IPS-20b (cell line): Measurements from ENCODE around the gene EPHA3.

Experiments used
- H3K27ac ChIP-seq: one replicate; pipeline ENCODE4 v1.5.1; 2013; ENCODE audit warnings: low read length
- H3K27me3 ChIP-seq: 2 replicates; pipeline ENCODE4 v1.6.1; 2013; ENCODE audit warnings: mild to moderate bottlenecking, low read length, inconsistent platforms; ENCODE audit not compliant: insufficient read depth
- H3K36me3 ChIP-seq: 2 replicates; pipeline ENCODE4 v1.6.1; 2013; ENCODE audit warnings: low read depth, mild to moderate bottlenecking, inconsistent platforms, low read length, moderate library complexity; ENCODE audit not compliant: insufficient read depth
- H3K4me1 ChIP-seq: 2 replicates; pipeline ENCODE4 v1.6.1; 2013; ENCODE audit warnings: mild to moderate bottlenecking, control low read depth, inconsistent platforms, low read length, moderate library complexity; ENCODE audit not compliant: insufficient read depth
- H3K4me3 ChIP-seq: 2 replicates; pipeline ENCODE4 v1.5.1; 2013; ENCODE audit warnings: mild to moderate bottlenecking, low read length, inconsistent platforms
- H3K9ac ChIP-seq: 2 replicates; pipeline ENCODE4 v1.6.1; 2013; ENCODE audit warnings: low read depth, mild to moderate bottlenecking, inconsistent platforms, low read length, moderate library complexity
- H3K9me3 ChIP-seq: 2 replicates; pipeline ENCODE4 v1.6.1; 2013; ENCODE audit warnings: mild to moderate bottlenecking, low read depth, low read length, inconsistent platforms; ENCODE audit not compliant: insufficient read depth

Gene EPHA3

DNA sequence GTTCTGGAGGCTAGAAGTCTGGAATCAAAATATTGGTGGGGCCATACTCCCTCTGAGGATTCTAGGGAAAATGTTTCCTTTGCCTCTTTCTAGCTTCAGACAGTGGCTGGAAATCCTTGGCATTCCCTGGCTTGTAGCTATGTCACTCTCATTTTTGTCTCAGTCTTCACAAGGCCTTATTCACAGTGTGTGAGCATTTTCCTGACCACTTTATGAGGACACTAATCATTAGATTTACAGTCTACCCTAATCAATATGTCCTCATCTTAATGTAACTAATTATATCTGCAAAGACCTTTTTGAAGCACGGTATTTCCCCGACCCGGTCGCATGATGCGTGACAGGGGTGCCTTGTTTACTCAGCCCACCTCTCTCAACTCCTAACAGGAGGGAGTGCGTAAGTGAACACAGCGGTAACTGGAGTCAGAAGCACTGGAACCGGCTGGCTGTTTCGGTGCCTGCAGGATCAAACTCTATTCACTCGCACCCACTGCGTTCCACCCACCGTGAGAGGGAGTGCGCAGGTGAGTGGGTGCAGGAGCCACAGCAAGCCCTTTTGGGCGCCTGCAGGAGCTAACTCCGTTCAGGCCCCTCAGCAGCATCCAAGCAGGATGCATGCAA is 155.0 kb downstream of the EPHA3 start:
- H3K9me3 ChIP-seq: no peaks in the 10 kb centered on the region
- H3K9ac ChIP-seq: no peak overlapping the region
- no peak overlapping the region for H3K27ac ChIP-seq
- no peaks in the 10 kb centered on the region for H3K36me3 ChIP-seq
- peaks cover 33% of the 10 kb centered on the region; the same call in 1 of the 2 replicates for H3K4me1 ChIP-seq
- H3K27me3 ChIP-seq: no peaks in the 10 kb centered on the region
- H3K4me3 ChIP-seq: no peak overlapping the region

GRCh38 chr3:89264037-89264560 is 156.7 kb downstream of the EPHA3 start:
- Histone ChIP-seq H3K9me3 (no peaks in the 10 kb centered on the region), H3K4me3 (no peak overlapping the region), H3K4me1 (peaks cover 43% of the 10 kb centered on the region; the same call in 1 of the 2 replicates), H3K27ac (no peak overlapping the region), H3K9ac (no peak overlapping the region), H3K27me3 (no peaks in the 10 kb centered on the region), H3K36me3 (no peaks in the 10 kb centered on the region)

DNA sequence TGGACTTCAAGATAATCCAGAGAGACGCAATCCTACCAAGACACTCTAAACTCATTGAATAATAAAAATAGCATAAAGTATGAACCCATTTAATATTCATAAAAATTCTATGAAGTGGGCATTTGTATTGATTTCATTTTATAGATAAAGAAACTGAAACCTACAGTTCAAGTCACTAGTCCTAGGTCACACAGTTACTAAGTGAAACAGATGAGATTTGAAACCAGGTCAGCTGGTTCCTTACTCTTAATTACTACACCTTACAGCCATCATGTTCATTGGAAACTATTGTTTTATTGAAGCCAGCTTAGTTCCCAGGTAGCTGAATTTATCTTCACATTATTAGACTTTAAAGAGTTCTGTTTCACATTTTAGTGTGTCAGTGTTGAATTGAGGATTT is 158.7 kb downstream of the EPHA3 start:
- peaks cover 38% of the 10 kb centered on the region; the same call in 1 of the 2 replicates for H3K4me1 ChIP-seq
- H3K36me3 ChIP-seq: no peaks in the 10 kb centered on the region
- H3K27me3 ChIP-seq: no peaks in the 10 kb centered on the region
- H3K9me3 ChIP-seq: no peaks in the 10 kb centered on the region
- no peak overlapping the region for H3K27ac ChIP-seq
- H3K4me3 ChIP-seq: no peak overlapping the region
- H3K9ac ChIP-seq: no peak overlapping the region

GRCh38 chr3:89268059-89268458 is 160.6 kb downstream of the EPHA3 start:
- H3K36me3 ChIP-seq: no peaks in the 10 kb centered on the region

DNA sequence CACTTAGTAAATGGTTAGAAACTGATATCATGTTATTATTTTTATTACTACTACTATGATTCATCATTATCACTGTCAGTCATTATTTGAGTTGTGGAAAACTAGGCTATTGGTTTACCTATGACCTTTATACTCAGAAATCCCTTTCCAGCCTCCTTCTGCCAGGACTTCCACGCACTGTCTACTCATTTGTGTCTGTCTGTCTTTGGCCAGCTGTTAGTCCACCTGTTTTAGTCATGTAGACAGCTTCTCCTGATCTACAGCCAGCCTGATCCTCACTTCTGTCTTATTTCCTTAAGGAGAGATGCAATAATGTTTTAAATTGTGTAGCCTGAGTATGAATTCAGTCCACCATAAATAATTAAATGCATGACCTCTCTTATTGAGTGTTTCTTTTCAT is 162.8 kb downstream of the EPHA3 start:
- Histone ChIP-seq H3K4me3 (no peak overlapping the region), H3K9ac (no peak overlapping the region), H3K9me3 (no peaks in the 10 kb centered on the region), H3K36me3 (no peaks in the 10 kb centered on the region), H3K4me1 (peaks cover 22% of the 10 kb centered on the region; the same call in 1 of the 2 replicates), H3K27ac (no peak overlapping the region), H3K27me3 (no peaks in the 10 kb centered on the region)

More at GRCh38 chr3:89268059-89268458, 160.6 kb downstream of the EPHA3 start:
- Histone ChIP-seq H3K27ac (no peak overlapping the region), H3K9ac (no peak overlapping the region; the same call in 1 of the 2 replicates), H3K4me1 (peaks cover 36% of the 10 kb centered on the region; the same call in 1 of the 2 replicates), H3K4me3 (peak overlapping the region; percentile 26; the same call in 1 of the 2 replicates), H3K9me3 (no peaks in the 10 kb centered on the region), H3K27me3 (no peaks in the 10 kb centered on the region)

GRCh38 chr3:89275001-89275400 is 167.6 kb downstream of the EPHA3 start:
- no peak overlapping the region for H3K9ac ChIP-seq
- no peak overlapping the region for H3K4me3 ChIP-seq
- H3K27me3 ChIP-seq: no peaks in the 10 kb centered on the region
- H3K27ac ChIP-seq: no peak overlapping the region
- no peaks in the 10 kb centered on the region for H3K36me3 ChIP-seq
- peaks cover 32% of the 10 kb centered on the region for H3K4me1 ChIP-seq
- no peaks in the 10 kb centered on the region for H3K9me3 ChIP-seq

GRCh38 chr3:89276116-89276515 is 168.7 kb downstream of the EPHA3 start:
- H3K9me3 ChIP-seq: no peaks in the 10 kb centered on the region
- no peak overlapping the region for H3K9ac ChIP-seq
- no peaks in the 10 kb centered on the region for H3K36me3 ChIP-seq
- no peak overlapping the region for H3K4me3 ChIP-seq
- no peak overlapping the region for H3K27ac ChIP-seq
- H3K27me3 ChIP-seq: no peaks in the 10 kb centered on the region
- H3K4me1 ChIP-seq: peaks cover 32% of the 10 kb centered on the region

DNA sequence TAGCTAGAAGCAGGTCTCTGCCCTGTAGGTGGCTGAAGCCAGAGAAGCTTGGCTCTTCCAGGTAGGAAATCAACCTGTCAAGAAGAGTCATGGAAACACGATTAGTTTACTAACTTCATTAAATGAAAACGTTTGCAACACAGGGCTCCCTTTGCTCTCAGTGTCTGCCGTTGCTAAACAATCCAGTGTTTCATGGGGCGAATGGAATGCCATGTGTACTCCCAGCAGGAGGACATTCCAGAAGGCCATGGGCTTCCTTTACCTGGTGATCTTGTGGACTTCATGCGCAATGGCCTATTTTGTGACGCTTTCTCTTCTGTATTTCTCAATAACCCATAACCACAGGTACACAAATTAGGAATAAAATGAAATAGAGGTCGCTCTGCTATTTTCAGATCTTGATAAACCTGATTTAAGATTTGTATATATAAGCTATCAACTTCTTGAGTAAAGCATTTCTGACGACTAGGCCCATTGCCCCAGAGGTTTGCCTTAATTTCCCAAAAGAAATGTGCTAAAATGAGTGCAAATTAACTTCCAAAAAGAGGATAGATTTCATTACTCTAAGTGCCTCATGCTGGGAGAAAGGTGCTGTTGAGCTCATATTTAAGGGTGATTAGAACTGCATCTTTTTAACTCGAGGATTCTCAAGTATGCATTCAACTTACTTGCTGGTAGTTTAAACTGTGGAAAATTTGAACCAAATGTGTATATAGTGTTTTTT is 171.0 kb downstream of the EPHA3 start:
- no peaks in the 10 kb centered on the region for H3K27me3 ChIP-seq
- peak overlapping the region; percentile 4; the same call in 1 of the 2 replicates for H3K9ac ChIP-seq
- peaks cover 32% of the 10 kb centered on the region for H3K4me1 ChIP-seq
- H3K4me3 ChIP-seq: no peak overlapping the region
- H3K36me3 ChIP-seq: no peaks in the 10 kb centered on the region
- peak overlapping the region; percentile 31 for H3K27ac ChIP-seq
- H3K9me3 ChIP-seq: no peaks in the 10 kb centered on the region

DNA sequence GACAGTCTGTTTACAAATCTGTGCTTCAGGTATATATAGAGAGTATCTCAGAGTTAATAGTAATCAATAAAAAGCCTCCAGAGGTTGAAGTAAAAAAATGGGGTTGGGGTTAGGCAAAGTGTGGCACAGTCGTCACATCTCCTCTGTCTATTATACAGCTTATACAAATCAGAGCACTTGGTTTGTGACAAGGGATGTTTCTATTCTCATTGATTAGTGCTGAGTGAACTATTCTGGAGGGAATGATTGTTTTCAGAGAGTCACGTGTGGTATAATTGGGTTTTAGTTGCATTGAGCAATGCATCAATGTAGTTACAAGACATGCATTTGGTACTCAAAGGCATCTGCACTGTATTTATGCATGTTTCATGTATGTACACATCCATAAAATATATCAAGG is 172.9 kb downstream of the EPHA3 start:
- peaks cover 32% of the 10 kb centered on the region for H3K4me1 ChIP-seq
- no peaks in the 10 kb centered on the region for H3K9me3 ChIP-seq
- H3K27ac ChIP-seq: no peak overlapping the region
- no peak overlapping the region for H3K9ac ChIP-seq
- no peaks in the 10 kb centered on the region for H3K27me3 ChIP-seq
- no peak overlapping the region for H3K4me3 ChIP-seq
- no peaks in the 10 kb centered on the region for H3K36me3 ChIP-seq

GRCh38 chr3:89280822-89281365 is 173.5 kb downstream of the EPHA3 start:
- no peak overlapping the region for H3K9ac ChIP-seq
- no peak overlapping the region for H3K27ac ChIP-seq
- no peaks in the 10 kb centered on the region for H3K36me3 ChIP-seq
- no peak overlapping the region for H3K4me3 ChIP-seq
- no peaks in the 10 kb centered on the region for H3K27me3 ChIP-seq
- no peaks in the 10 kb centered on the region for H3K9me3 ChIP-seq
- H3K4me1 ChIP-seq: peaks cover 30% of the 10 kb centered on the region

DNA sequence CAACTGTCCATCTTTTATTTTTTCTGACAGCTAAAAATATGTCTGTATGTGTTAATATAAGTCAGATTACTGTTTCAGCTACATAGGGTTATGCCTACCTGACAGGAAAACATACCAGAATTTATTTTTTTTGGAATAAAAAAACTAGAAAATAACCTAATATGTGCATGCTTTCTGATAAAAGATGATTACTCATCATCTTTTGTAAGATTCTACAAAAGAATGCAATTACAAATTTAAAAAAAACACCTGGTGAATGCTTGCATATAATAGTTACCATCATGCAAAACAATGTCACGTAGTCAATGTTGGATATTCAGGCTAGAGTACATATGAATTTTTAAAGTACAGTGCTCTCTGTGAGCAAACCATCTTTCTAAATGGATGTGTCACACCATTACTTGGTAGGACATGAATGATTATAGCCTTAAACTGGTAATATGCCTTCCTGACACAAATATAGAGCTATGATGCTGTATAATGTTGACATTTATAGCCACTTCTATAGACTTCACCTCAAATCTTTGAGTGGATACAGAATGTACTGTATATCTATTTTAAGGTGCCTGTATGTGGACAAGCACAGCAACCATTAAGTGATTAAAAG is 180.6 kb downstream of the EPHA3 start:
- H3K36me3 ChIP-seq: no peaks in the 10 kb centered on the region
- no peak overlapping the region for H3K9ac ChIP-seq
- H3K27me3 ChIP-seq: no peaks in the 10 kb centered on the region
- H3K27ac ChIP-seq: no peak overlapping the region
- no peak overlapping the region for H3K4me3 ChIP-seq
- H3K9me3 ChIP-seq: peaks cover 6% of the 10 kb centered on the region; the same call in 1 of the 2 replicates
- H3K4me1 ChIP-seq: no peaks in the 10 kb centered on the region
